Measurements from ENCODE around the gene ADAMTS14.

ADAMTS14 gene

DNA sequence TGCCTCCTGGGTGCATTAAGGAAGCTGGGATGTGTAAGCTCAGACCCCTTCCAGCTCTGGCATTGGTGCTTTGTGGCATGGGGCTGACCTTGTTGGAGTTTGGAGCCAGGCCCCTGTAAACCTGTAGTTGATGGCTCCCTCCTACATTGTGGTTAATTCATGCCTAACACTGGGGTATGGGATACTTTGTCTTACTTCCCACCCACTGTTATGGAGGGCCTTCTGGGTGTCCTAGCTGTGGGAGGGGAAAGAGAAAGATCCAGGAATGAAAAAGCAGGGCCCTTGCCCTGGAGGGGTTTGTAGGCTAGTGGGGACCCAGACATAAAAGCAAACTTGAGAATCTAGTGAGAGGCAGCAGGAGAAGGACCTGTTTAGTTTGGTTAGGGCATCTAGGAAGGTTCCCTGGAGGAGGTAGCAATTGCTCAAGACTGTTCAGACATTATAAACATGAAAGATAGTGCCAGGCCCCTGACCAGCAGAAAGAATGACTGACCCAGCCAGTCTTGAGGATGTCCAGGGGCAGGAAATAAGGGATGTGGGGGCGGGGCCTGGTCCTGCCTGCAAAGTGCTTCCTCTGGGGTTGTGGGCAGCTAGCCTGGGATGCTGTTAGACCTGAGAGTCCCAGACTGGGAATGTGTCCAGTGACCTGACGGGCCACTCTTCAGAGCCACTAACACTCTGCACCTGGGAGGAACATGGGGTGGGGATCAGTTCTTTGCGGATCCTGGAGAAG lies 6.6 kb downstream of the ADAMTS14 start:
- TF ChIP-seq, protein P1, sequence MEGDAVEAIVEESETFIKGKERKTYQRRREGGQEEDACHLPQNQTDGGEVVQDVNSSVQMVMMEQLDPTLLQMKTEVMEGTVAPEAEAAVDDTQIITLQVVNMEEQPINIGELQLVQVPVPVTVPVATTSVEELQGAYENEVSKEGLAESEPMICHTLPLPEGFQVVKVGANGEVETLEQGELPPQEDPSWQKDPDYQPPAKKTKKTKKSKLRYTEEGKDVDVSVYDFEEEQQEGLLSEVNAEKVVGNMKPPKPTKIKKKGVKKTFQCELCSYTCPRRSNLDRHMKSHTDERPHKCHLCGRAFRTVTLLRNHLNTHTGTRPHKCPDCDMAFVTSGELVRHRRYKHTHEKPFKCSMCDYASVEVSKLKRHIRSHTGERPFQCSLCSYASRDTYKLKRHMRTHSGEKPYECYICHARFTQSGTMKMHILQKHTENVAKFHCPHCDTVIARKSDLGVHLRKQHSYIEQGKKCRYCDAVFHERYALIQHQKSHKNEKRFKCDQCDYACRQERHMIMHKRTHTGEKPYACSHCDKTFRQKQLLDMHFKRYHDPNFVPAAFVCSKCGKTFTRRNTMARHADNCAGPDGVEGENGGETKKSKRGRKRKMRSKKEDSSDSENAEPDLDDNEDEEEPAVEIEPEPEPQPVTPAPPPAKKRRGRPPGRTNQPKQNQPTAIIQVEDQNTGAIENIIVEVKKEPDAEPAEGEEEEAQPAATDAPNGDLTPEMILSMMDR (IDR thresholded peaks at IDR 0.05): no peak

DNA sequence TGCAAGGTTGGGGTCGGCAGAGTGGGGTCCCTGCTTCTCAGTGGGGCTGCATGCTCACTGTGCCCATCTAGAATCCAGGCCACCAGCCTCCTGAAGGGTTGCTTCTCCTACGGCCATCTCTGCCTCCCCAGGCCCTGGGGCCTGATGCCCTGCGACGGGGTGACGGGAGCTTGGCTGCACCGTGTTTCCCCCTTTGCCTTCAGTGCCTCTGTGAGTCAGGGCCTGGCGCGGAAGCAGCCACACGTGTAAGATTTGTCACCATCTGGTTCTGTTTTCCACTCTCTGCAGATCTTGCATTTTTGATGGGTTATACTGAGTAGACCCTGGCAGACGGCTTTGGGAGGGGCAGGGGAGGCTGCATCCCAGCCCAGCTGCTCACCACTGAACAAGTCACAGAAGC lies 7.2 kb downstream of the ADAMTS14 start:
- TF ChIP-seq, protein P1 (IDR thresholded peaks at IDR 0.05): no peak

DNA sequence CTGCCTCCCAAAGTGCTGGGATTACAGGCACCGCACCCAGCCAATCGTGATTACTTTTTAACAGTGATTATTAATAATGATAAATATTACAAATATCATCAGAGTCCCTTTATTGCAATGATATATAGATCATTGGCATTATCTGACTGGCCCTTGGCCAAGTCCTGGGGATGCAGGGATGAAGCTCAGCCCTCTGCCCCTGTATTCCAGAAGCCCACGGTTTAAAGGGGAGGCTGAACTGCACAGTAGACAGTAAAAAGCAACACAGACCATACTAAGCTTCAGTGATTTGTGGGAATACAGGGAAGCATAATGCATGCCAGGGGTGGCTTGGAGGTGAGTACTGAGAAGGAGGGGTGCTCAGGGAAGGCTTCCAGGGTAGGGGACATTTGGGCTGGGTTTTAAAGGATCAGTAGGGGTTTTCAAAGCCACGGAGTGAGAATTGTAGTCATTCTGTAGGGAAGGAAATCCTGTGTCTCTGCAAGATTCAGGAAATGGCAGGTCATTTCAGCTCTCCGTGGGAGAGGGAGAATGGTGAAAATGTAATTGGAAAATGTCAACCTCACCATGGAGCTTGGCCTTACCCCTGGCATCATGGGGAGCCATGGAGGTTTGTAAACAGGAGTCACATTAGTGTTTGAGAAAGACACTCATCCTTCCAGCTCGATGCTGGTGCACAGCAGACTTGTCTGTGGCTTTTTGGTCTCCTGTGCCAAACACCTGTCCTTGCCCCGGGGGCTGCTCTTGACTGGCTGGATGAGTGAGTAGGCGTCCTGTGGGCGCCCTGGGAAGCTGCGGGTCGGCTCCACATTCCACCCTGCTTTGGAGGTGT lies 8.8 kb downstream of the ADAMTS14 start:
- TF ChIP-seq, protein P1 (IDR thresholded peaks at IDR 0.05): no peak

DNA sequence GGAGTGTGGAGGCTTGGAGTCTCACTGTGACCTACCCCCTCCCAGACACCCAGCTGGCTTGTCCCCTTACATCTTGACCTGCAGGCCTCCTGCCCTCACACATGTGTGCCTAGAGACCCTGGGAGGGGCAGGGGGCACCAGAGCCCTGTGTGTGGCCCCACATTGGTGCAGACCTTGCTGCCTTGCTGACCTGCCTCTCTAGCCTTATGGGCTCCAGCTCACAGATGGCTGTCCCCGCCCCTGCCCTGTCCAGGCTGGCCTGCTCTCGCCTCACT lies 9.4 kb downstream of the ADAMTS14 start:
- TF ChIP-seq, protein P1 (IDR thresholded peaks at IDR 0.05): no peak

DNA sequence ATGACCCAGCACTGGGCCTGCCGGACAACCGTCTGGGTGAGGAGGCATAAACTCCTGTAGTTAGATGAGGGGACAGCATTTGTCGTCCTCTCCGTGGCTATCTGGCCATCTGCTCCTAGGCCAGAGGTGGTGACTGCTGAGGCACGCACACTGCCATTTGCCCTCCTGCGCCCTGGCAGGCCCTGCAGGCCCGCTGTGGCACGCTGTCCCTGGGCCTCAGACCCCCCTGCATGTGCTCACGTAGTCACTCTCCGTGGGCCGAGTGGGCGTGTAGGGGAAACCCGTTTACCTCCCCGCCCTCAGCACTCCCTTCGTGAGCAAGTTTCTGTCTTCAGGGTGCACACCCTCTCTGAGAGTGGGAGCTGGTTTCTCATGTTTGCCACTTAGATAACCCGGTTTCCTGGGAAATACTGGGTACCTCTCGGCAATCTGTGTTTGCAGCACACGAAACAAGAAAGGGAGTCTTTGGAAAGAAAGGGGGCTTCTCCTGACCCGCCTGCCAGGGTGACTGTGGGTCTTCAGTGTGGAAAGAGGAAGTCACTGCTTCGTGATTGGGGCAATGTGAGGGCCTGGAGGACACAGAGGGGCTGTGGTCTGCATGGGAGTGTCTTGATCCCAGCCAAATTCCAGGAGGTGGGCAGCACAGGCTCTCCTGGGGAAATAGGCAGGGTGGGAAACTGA lies 10.8 kb downstream of the ADAMTS14 start:
- TF ChIP-seq, protein P1 (IDR thresholded peaks at IDR 0.05): no peak

DNA sequence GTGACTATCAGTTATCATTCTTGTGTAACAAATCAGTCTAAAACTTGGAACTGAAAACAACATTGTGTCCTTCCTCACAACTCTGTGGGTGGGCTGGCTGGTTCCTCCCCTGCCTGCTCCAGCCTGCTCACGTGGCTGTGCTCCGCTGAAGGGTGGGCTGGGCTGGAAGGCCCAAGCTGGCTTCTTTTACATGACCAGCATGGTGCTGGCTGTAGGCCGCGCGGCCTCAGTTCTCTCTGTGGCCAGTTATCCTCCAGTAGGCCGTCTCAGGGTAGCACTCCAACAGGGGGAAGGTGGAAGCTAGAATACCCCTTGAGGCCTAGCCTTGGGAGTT lies 11.3 kb downstream of the ADAMTS14 start:
- TF ChIP-seq, protein P1 (IDR thresholded peaks at IDR 0.05): no peak

DNA sequence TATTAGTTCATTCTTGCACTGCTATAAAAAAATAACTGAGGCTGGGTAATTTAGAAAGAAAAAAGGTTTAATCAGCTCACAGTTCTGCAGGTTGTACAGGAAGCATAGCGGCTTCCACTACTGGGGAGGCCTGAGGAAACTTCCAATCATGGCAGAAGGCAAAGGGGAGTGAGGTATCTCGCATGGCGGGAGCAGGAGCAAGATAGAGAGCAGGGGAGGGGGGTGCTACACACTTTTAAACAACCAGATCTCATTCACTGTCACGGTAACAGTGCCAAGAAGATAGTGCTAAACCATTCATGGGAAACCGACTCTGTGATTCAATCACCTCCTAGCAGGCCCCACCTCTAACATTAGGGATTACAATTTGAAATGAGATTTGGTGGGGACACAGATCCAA lies 11.6 kb downstream of the ADAMTS14 start:
- TF ChIP-seq, protein P1 (IDR thresholded peaks at IDR 0.05): no peak
